Skeletal muscle tissue (tissue), 4 donors: ENCODE measurements around the gene UTP25. TPM values are rescaled to one million over a fixed set of nuclear protein-coding genes. Genes with fewer than 3 reads are reported as not detected.

Experiments used
- H3K27ac ChIP-seq: one replicate; pipeline ENCODE4 v1.7.0; 2013; ENCODE audit warnings: mild to moderate bottlenecking, low read depth, low read length, inconsistent platforms
- H3K27me3 ChIP-seq, 3 donors: one replicate each; pipeline ENCODE4 v1.7.0; 2013; ENCODE audit warnings: low read length in 3 of 3; ENCODE audit not compliant: control insufficient read depth in 3 of 3, insufficient read depth in 3 of 3
- H3K36me3 ChIP-seq, 3 donors: one replicate each; pipeline ENCODE4 v1.7.0; 2013; ENCODE audit warnings: low read length in 3 of 3; ENCODE audit not compliant: control insufficient read depth in 3 of 3, insufficient read depth in 3 of 3
- H3K4me1 ChIP-seq, 3 donors: one replicate each; pipeline ENCODE4 v1.7.0; 2013; ENCODE audit warnings: low read length in 3 of 3, mild to moderate bottlenecking in 3 of 3; ENCODE audit not compliant: control insufficient read depth in 3 of 3, insufficient read depth in 3 of 3
- H3K4me3 ChIP-seq, 3 donors: one replicate each; pipeline ENCODE4 v1.7.0; 2013; ENCODE audit warnings: low read length in 3 of 3
- H3K9ac ChIP-seq, 3 donors: one replicate each; pipeline ENCODE4 v1.7.0; 2013; ENCODE audit warnings: low read length in 3 of 3, mild to moderate bottlenecking in 3 of 3, moderate library complexity in 2 of 3, low read depth in 1 of 3
- H3K9me3 ChIP-seq, 3 donors: one replicate each; pipeline ENCODE4 v1.7.0; 2013; ENCODE audit warnings: low read length in 3 of 3; ENCODE audit not compliant: control insufficient read depth in 3 of 3
- total RNA-seq: library from RNA; depleted of rRNA; stranded (reverse); fragments of >200 nt; gene quantifications from one replicate; pipeline ENCODE4 v1.2.3, GENCODE V29; 2014
- donor health status: Osteomylitis.

Gene UTP25
- total RNA-seq, 1 donor from 2014 or later, result 4.7 TPM

- peaks cover 0 to 4% (median 3%) of the 10 kb centered on the region in 3 donors for H3K27me3 ChIP-seq
- no peak overlapping the region for H3K27ac ChIP-seq
- H3K9me3 ChIP-seq, result no peaks in the 10 kb centered on the region
- H3K4me1 ChIP-seq, result no peaks in the 10 kb centered on the region
- H3K36me3 ChIP-seq, result no peaks in the 10 kb centered on the region
- H3K4me3 ChIP-seq, result no peak overlapping the region
- no peak overlapping the region for H3K9ac ChIP-seq
These were observed 42.5 kb downstream of the UTP25 start for GRCh38 chr1:209870151-209870831.

- H3K36me3 ChIP-seq, result no peaks in the 10 kb centered on the region
- no peak overlapping the region for H3K27ac ChIP-seq
- no peak overlapping the region for H3K9ac ChIP-seq
- H3K4me3 ChIP-seq, result no peak overlapping the region
- no peaks in the 10 kb centered on the region for H3K4me1 ChIP-seq
- peaks cover 0 to 4% (median 3%) of the 10 kb centered on the region in 3 donors for H3K27me3 ChIP-seq
- no peaks in the 10 kb centered on the region for H3K9me3 ChIP-seq
These were observed 43.2 kb downstream of the UTP25 start for GRCh38 chr1:209871006-209871405.

- H3K36me3 ChIP-seq, result no peaks in the 10 kb centered on the region
- no peaks in the 10 kb centered on the region for H3K4me1 ChIP-seq
- H3K4me3 ChIP-seq, result no peak overlapping the region
- no peak overlapping the region for H3K27ac ChIP-seq
- no peak overlapping the region for H3K9ac ChIP-seq
- peaks cover 0 to 4% (median 3%) of the 10 kb centered on the region in 3 donors for H3K27me3 ChIP-seq
- no peaks in the 10 kb centered on the region for H3K9me3 ChIP-seq
These were observed 43.7 kb downstream of the UTP25 start for GRCh38 chr1:209871430-209871829.

- Histone ChIP-seq H3K27me3 (peaks cover 0 to 4% (median 3%) of the 10 kb centered on the region in 3 donors), H3K9me3 (no peaks in the 10 kb centered on the region), H3K4me1 (no peaks in the 10 kb centered on the region), H3K27ac (no peak overlapping the region), H3K36me3 (no peaks in the 10 kb centered on the region), H3K9ac (no peak overlapping the region), H3K4me3 (no peak overlapping the region)
These were observed 45.5 kb downstream of the UTP25 start for GRCh38 chr1:209873067-209873799.

- Histone ChIP-seq H3K36me3 (no peaks in the 10 kb centered on the region), H3K27me3 (peaks cover 3 to 8% (median 4%) of the 10 kb centered on the region in 3 donors), H3K4me1 (peaks cover 0 to 3% (median 0%) of the 10 kb centered on the region in 3 donors), H3K9me3 (no peaks in the 10 kb centered on the region), H3K27ac (no peak overlapping the region), H3K9ac (no peak overlapping the region), H3K4me3 (no peak overlapping the region)
These were observed 47.7 kb downstream of the UTP25 start for GRCh38 chr1:209875515-209875914.

- peaks cover 3 to 13% (median 4%) of the 10 kb centered on the region in 3 donors for H3K27me3 ChIP-seq
- H3K36me3 ChIP-seq, result no peaks in the 10 kb centered on the region
- no peak overlapping the region for H3K9ac ChIP-seq
- H3K27ac ChIP-seq, result no peak overlapping the region
- H3K9me3 ChIP-seq, result no peaks in the 10 kb centered on the region
- H3K4me1 ChIP-seq, result peaks cover 0 to 3% (median 0%) of the 10 kb centered on the region in 3 donors
- no peak overlapping the region for H3K4me3 ChIP-seq
These were observed 48.5 kb downstream of the UTP25 start for GRCh38 chr1:209876078-209876800.

- H3K4me1 ChIP-seq, result peaks cover 0 to 3% (median 0%) of the 10 kb centered on the region in 3 donors
- H3K9ac ChIP-seq, result no peak overlapping the region
- H3K4me3 ChIP-seq, result no peak overlapping the region
- no peak overlapping the region for H3K27ac ChIP-seq
- no peaks in the 10 kb centered on the region for H3K36me3 ChIP-seq
- peaks cover 0 to 14% (median 0%) of the 10 kb centered on the region in 3 donors for H3K27me3 ChIP-seq
- no peaks in the 10 kb centered on the region for H3K9me3 ChIP-seq
These were observed 49.5 kb downstream of the UTP25 start for GRCh38 chr1:209877087-209877764.

- Histone ChIP-seq H3K4me1 (peaks cover 0 to 3% (median 0%) of the 10 kb centered on the region in 3 donors), H3K4me3 (no peak overlapping the region), H3K36me3 (no peaks in the 10 kb centered on the region), H3K27me3 (peaks cover 0 to 14% (median 0%) of the 10 kb centered on the region in 3 donors), H3K9ac (no peak overlapping the region), H3K9me3 (no peaks in the 10 kb centered on the region), H3K27ac (no peak overlapping the region)
These were observed 51.2 kb downstream of the UTP25 start for GRCh38 chr1:209878964-209879363.

- no peak overlapping the region for H3K4me3 ChIP-seq
- H3K27me3 ChIP-seq, result peaks cover 0 to 14% (median 0%) of the 10 kb centered on the region in 3 donors
- no peaks in the 10 kb centered on the region for H3K36me3 ChIP-seq
- peaks cover 0 to 3% (median 0%) of the 10 kb centered on the region in 3 donors for H3K4me1 ChIP-seq
- H3K9me3 ChIP-seq, result no peaks in the 10 kb centered on the region
- no peak overlapping the region for H3K27ac ChIP-seq
- H3K9ac ChIP-seq, result no peak overlapping the region
These were observed 51.8 kb downstream of the UTP25 start for GRCh38 chr1:209879539-209879938.
